ENCODE data around the gene ATP2B2.
A peak's percentile ranks its signal among the peaks of the same experiment; 100 is the strongest.

The ATP2B2 gene

DNA sequence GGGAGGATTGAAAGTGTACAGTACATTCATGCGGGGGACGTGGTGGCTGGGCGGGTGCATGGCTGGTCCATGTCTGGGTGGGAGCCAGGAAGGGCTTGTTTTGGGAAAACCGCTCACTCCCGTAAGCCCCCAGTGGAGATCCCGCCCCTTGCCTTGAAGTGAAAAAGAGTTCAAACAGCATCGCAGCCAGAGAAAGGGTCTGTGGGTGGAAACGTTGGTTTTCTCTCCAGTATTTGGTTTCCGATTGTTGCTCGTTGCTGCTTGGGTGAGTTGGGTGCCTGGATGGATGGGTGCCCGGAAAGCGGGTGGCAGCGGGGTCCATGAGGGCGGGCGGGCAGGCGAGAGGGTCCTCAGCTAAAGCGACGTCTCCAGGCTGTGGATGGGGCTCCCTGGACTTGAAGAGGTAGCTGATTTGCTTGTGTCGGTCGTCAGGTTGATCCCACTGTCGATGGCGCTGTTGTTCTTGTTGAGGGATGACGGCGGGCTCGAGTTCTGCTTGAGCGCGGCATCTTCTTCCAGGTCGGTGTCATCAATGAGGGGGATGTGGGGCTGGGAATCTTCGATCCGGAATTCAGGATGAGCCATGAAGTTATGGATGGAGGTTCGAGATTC, 176.8 kb downstream of the ATP2B2 start:
- no peak for DNase-seq (ENCODE audit: low spot score)

DNA sequence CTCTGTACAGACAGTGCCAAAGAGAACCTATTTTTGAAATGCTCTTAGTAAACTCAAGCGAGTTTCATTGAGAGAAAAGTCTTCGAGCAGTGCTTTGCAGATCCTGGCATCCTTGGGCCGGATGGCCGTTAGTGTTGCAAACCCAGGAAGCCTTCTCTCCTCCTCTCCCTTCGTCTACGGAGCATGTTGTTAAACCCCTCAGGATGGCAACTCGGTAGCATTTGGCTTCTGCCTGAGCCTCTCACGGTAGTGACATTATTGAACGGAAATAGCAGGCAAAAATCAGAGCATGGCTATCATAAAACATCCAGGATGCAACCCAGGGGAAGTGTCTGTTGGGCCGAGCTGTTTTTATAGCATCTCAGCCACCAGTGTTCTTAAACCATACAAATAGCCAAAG, 177.8 kb downstream of the ATP2B2 start:
- no peak for DNase-seq (ENCODE audit: low spot score)

DNA sequence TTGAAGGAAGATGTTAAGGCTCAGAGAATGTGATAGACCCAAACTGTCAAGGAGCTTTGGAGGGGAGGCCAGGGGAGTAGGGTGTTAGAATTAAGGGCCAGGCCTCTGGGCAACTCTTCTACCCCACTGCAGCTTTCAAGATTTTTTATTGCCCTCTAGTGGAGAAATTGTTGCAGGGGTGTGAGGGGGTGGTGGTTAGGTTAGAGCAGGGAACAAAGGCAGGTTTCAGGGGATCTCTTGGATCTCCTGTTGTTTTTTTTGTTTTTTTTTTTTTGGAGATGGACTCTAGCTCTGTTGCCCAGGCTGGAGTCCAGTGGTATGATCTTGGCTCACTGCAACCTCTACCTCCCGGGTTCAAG, 183.1 kb downstream of the ATP2B2 start:
- DNase-seq (ENCODE audit: low spot score) = peak; percentile 12

DNA sequence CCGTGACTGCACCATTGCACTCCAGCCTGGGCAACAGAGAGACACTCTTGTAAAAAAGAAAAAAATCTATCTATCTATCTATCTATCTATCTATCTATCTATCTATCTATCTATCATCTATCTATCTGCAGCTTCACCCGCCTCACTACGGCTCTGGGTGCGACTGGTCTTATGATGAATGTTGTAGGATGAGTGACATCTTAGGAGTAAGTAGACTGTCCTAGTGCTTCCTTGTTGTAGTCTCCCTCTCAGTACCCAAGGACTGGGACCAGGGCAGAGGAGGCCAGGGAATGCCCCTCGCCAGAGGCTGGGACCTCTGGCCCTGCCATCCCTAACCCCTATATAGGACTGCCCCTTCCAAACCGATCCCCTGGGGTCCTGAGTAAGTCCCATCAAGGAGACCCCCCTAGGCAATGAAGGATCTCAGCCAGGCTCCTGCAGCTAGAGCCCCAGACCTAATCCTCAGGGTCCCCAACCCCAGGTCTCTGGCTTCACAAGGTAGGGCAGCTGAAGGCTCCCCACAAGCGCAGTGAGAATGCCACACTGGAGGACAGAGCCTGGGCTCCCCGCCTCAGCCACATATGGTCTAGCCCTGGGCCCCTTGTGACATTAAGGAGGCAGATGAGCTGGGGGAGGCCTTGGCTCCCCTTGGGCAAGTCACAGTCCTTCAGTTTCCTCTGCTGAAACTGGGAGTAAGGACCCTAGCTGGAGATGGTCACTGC, 183.6 kb downstream of the ATP2B2 start:
- no peak for DNase-seq (ENCODE audit: low spot score)

DNA sequence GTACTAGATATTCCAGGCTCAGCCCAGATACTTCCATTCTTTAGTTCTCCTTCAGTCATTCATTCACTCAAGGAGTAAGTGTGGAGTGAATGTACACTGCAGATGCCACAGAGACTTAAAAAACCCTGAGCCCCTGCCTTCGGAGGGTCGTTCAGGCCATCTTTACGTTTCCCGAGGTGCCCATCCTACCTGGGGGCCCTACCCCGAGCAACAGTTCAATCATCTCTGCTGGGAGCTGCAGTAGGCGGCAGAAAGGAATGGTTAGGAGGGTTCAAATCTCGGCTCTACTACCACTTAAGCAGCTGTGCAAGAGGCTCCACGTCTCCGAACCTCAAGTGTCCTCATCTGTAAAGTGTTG, 185.1 kb downstream of the ATP2B2 start:
- no peak for DNase-seq (ENCODE audit: low spot score)

DNA sequence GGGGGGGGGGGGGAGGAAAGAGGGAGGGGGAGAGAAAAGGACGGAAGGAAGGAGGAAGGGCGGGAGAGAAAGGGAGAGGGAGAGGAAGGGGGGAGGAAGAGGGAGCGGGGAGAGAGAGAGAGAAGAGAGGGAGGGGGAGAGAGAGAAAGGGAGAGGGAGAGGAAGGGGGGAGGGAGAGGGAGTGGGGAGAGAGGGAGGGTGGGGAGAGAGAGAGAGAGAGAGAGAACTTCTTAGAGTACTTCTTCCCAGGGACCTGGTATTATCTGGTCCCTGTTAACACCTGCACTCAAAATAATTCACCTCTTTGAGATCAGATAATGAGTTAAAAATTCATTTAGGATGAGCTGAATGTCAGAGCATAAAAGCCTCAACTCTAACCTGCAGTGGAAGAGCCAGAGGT, 185.6 kb downstream of the ATP2B2 start:
- peak; percentile 9 for DNase-seq (ENCODE audit: low spot score)

DNA sequence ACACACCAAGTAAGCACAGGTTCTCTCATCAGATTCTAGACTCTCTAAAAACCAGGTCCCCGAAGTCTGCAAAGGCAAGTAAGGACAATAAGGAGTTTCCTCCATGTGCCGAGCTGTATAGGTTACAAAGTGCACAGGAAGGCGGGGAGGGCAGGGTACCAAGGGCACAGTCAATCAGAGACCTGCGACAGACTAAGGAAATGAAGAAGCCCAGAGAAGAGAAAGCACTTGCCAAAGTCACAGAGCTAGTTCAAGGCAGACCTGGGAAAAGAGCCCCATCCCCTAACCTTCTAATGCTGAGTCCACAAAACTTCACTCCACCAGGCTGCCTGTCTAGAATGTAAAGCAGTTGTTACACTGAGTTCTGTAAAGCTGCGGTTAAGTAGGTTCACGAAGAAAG, 186.1 kb downstream of the ATP2B2 start:
- DNase-seq (ENCODE audit: low spot score) = no peak

DNA sequence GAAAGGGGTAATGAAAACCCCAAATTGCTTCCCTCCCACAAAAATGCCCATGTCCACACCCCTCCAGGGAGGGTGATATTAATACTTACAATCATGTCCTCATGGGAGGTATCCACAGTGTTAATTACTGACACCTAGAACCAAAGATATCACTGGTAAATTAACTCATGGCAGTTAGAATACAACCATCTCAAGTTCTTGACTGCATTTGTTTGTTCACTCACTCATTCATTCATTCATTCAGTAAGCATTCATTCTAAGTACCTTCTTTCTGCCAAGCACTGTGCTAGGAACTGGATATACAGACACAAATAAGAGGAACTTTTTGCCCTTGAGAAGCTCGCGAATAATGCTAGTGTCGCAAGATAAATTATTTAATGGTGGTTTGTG, 187.4 kb downstream of the ATP2B2 start:
- DNase-seq (ENCODE audit: low spot score) = no peak

DNA sequence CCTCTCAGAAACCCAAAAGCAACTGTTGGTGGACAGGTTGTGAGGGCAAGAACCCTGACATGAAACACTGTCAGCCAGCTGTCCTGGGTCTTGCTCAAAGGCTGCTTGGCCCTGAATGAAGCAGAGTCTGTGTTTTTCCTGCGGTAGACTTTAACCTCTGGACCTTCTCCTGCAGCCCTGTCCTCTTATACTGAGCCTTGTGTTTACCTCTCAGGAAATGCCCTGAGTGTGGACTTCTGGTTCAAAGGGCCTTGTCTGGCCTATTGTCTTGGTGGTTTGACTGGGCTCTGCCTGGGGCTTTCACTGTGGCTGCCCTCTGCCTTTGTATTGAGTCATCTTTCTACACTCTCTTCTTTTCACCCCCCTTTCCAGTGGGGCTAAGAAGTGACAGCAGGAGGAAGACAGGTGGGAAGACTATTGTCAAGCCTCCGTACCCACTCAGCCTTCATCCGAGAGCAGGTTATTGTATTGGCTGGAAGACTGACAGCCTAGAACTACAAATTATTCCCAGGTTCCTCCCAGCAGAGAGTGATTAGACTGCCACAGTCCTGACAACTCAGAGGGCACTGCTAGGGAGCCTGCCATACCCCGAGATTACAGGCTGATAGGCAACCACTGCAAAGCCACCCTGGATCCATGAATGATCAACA, 187.9 kb downstream of the ATP2B2 start:
- no peak for DNase-seq (ENCODE audit: low spot score)

DNA sequence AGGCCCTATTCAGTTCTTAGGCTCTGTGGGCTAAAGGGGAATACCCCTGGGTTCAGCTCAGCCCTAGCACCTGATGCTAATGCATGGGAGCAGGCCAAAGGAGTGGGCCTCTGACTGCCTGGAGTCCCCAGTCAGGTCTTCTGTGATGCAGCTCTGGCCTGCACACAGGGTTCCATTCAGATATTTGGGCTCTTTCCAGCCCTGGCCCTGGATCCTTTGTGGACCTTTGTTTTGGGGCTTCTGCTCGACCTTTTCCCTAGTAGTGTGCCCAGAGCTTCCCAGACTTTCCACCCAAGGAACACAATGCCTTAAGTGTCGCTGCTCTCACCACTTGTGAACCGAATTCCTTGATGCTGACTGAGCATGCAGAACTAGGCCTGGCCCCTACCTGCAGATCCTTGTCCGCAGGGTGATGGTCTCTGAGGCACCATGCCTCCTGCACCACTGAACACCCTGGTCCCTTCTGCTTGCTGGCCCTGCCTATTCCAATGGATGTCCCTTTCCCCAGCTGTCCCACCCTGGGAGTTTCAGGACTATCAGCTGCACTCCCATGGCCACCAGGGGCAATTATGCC, 189.5 kb downstream of the ATP2B2 start:
- DNase-seq (ENCODE audit: low spot score) = no peak

DNA sequence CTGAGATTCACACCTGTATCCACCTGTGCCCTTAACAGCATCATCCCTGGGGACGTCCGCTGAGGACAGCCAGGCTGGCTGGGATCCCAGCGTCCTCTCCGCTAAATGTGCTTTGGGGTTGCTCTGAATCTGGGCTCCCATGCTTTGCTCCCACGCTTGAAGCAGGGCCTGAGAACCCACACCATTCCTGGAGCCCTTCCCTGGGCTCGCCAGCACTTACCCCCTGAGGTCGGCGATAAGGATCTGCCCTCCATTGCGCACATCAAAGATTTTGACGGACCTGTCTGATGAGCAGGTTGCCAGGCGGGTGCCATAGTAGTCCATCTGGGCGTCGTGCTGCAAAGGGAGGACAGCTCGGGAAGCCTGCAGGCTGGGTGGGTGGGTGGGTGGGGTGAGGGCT, 190.3 kb downstream of the ATP2B2 start:
- no peak for DNase-seq (ENCODE audit: low spot score)

DNA sequence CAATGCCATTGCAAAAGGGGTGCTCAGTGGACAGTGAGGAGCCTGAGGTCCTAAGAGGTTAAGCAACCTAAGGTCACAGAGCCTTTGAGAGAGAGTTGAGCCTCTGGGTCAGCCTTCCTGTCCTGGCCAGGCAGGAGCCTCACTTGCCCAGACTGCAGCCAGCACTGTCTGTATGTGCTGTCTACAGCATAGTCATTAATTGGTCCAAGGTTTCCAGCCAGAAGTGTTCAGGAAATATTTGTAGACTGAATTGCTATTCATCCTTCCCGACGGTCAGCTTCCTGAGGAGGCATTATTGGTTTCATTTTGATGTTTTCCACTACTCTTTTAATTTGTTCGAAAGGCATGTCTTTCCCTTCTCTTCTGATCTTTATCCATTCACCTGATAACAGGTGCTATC, 192.5 kb downstream of the ATP2B2 start:
- no peak for DNase-seq (ENCODE audit: low spot score)

DNA sequence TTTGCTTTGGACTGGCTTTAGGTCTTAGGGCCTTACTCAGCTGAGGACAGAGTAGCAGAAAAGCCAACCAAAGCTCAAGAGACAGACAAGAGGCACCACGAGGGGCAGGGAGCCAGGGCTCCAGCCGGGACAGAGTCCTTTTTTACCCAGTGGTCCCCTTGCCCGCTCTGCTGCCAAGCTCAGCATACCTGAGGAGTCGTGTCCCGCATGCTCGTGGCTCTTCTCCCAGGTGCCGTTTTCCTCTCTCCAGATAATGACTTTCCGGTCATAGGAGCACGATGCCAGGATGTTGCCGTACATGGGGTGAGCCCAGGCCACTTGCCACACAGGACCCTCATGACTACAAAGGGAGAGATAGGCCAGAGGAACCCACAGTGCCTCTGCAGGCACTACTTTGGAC, 193.0 kb downstream of the ATP2B2 start:
- DNase-seq (ENCODE audit: low spot score) = no peak

DNA sequence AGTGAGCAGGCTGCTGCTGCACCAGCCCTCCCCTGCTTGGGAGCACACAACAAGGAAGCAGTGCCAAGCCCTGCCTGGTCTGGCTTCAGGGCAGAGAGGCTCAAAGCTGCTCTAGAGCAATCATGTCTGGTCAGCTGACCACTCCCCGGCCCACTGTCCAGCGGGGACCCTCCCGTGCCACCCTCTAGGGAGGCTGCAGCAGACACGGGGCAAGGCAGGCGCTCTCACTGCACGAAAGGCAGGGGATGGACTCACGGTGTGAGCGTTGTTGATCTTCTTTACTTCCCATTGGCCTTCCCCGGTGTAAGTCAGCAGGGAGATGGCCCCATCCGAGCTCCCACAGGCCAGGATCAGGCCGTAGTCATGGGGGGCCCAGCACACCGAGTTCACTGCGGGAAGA, 193.7 kb downstream of the ATP2B2 start:
- no peak for DNase-seq (ENCODE audit: low spot score)

DNA sequence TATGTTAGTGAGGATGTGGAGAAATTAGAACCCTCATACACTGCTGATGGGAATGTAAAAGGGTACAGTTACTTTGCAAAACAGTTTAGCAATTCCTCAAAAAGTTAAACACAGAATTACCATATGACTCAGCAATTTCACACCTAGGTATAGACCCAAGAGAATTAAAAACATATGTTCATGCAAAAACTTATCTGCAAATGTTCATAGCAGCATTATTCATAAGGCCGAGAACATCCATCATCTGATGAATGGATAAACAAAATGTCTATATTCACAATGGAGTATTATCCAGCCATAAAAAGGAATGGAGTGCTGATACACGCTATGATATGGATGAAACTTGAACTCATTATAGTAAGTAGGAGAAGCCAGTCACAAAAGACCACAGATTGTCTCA, 194.8 kb downstream of the ATP2B2 start:
- no peak for DNase-seq (ENCODE audit: low spot score)

DNA sequence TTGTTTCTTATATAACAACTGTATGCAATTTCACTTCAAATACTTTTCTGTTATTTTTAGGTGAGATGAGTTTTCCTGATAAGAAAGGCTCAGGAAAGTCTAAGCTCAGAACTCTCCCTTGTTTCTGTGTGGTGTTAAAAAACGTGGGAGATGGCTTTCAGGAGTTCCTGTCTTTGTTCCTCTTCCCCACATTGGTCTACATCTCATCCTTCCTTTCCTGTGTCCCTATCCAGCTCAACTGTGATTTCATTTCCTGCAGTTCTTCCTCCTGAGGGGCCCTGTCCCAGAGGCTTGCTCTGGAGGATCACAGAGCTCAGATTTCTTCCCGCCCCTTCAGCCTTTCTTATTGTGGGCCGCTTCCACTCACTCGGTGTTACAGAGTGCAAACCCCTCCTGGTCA, 195.7 kb downstream of the ATP2B2 start:
- no peak for DNase-seq (ENCODE audit: low spot score)

DNA sequence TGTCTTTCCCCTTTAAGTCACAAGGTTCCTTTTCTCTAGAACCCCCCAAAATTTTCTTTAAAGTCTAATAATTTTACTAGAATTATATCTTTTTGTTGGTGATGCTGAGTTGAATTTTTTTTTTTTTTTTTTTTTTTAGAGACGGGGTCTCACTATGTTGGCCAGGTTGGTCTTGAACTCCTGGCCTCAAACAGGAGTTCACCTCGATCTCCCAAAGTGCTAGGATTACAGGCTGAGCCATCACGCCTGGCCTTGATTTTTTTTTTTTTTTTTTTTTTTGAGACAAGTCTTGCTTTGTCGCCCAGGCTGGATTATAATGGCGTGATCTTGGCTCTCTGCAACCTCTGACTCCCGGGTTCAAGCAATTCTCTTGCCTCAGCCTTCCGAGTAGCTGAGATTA, 196.7 kb downstream of the ATP2B2 start:
- DNase-seq (ENCODE audit: low spot score) = no peak

DNA sequence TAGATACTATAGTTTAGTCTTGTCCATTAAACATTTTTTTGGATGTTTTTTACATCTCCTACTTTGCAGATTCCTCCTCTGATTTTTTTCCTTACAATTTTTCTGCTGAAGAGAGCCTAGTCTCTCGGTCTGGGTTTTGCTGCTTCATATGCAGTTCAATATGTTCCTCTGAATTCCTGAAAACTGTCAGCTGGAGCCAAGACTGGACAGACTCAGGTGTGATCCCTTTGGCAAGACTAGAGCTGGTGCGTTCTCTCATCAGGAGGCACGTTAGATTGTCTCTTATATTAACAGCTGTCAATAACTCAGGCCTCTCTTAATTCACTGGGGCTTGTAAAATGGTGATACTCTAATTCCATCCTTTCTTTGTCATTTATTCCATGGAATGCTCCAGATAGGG, 199.2 kb downstream of the ATP2B2 start:
- DNase-seq (ENCODE audit: low spot score) = no peak

DNA sequence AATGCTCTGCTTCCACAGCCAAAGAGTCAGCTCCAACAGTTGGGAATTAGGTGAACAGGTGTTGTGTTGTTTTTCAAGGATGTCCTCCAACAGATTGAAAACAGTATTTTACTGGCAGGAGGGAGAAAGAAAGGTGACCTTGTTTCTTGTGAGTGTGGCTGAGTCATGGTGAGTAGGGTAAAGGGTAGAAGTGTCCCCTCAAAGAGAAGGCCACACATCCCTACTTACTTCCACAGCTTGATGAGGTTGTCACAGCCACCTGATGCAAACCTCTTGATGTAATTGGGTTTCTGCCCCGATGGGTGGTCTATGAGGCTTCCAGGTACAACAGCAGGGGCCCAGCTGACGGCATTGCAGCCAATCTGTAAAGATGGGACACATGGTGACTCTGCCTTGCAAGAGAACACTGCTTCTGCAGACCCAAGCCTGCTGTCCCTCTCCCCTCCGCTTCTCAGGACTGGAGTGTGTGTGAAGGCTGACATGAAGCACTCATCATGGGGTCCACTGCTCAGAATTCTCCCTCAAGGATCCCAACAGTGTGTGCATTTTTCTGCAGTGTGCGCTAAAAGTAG, 200.0 kb downstream of the ATP2B2 start:
- no peak for DNase-seq (ENCODE audit: low spot score)

DNA sequence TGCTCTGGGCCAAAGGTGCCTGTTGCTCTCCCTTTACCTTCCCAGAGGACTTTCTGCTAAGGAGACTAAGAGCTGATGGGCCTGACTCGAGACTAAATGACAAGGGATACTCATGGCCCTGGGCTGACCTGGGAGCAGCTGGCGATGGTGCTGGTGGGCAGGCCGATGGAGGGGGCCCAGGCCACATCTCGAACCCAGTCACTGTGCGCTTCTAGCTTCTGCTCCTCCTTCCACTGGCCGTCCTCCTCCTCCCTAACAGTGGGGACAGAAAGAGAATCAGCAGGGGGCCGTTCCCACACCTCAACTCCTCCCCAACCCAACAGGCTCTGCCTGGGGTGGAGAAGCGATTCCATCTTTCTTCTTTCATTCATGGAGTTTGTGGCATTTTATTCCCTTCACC, 200.5 kb downstream of the ATP2B2 start:
- no peak for DNase-seq (ENCODE audit: low spot score)

DNA sequence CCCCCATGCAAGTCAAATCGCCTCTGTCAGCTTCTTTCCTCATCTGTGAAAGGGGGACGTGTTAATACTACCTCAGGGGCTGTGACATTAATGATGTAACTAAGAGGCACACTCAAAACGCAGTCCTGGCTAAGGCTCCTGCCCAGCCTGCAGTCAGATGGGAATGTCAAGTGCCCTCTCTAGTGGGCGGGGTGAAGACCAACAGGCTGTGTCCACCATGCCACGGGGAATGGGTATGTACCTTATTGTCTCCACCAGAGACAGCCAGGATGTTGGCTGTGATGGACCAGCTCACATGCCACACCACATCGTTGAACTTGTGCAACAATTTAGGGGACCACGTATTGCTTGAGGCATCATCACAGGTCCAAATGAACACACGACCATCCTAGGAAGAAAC, 201.6 kb downstream of the ATP2B2 start:
- DNase-seq (ENCODE audit: low spot score) = no peak

DNA sequence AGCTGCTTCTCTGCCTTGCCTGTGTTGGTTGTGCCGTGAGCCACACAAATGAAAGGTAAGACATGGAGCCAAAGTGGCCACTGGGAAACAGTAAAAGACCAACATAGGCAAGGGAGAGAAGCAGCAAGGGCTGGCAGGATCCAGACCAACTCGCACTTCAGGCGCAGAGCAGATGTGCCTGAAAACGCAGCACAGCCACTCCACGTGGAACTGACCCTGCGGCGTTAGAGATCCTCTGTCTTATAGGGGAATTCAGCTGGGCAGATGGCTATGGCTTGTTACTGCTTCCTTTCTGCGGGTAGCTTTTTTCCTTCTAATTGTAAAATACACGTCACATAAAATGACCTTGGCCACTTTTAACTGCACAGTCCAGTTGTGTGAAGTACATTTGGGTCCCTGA, 202.3 kb downstream of the ATP2B2 start:
- DNase-seq (ENCODE audit: low spot score) = no peak

DNA sequence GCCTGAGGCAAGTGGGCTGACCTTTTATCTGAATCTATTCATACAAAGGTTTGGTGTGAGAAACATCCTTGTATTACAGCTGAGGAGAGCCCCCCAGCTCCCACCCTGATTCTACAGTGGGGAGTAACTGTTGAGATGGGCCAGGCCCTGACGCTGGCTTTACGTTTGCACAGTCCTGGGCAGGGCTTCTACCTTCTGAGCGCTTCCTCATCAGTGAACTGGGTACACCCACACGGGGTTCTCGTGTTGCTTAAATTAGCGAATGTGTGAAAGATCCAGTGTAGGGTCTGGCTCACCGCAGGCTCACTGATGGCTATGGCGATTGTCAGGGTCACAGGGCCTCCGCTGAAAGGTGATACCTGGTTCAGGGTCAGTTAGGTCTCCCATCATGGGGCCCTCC, 205.3 kb downstream of the ATP2B2 start:
- no peak for DNase-seq (ENCODE audit: low spot score)
